NCI-H2029 (cell line): ENCODE results near the gene PDE11A.
A peak's percentile ranks its signal among the peaks of the same experiment; 100 is the strongest.

ENCODE experiments used
- DNase-seq: peaks from one replicate; lab custom pipeline; 2025; lab: John Stamatoyannopoulos, UW

PDE11A gene

GRCh38 chr2:177923323-177923722 is 149.3 kb downstream of the PDE11A start:
- DNase-seq, result no peak

GRCh38 chr2:177921726-177922125 is 150.9 kb downstream of the PDE11A start:
- DNase-seq, result no peak

GRCh38 chr2:177917169-177917568 is 155.4 kb downstream of the PDE11A start:
- no peak for DNase-seq

GRCh38 chr2:177916342-177916741 is 156.2 kb downstream of the PDE11A start:
- no peak for DNase-seq

- DNase-seq, result no peak
Measured at GRCh38 chr2:177914247-177914646, 158.3 kb downstream of the PDE11A start.

GRCh38 chr2:177909962-177910361 is 162.6 kb downstream of the PDE11A start:
- DNase-seq, result no peak

GRCh38 chr2:177908824-177909223 is 163.8 kb downstream of the PDE11A start:
- DNase-seq, result no peak

- DNase-seq, result no peak
Measured at GRCh38 chr2:177908182-177908581, 164.4 kb downstream of the PDE11A start.

- DNase-seq, result peak; percentile 82
Measured at GRCh38 chr2:177906041-177906718, 166.4 kb downstream of the PDE11A start.

- DNase-seq, result no peak
Measured at GRCh38 chr2:177905640-177906039, 166.9 kb downstream of the PDE11A start.

- no peak for DNase-seq
Measured at GRCh38 chr2:177902395-177903163, 170.0 kb downstream of the PDE11A start.

- no peak for DNase-seq
Measured at GRCh38 chr2:177900082-177900481, 172.5 kb downstream of the PDE11A start.

GRCh38 chr2:177897278-177897677 is 175.3 kb downstream of the PDE11A start:
- DNase-seq, result no peak

GRCh38 chr2:177896587-177896986 is 176.0 kb downstream of the PDE11A start:
- DNase-seq, result no peak

GRCh38 chr2:177894546-177894945 is 178.0 kb downstream of the PDE11A start:
- DNase-seq, result no peak

- DNase-seq, result no peak
Measured at GRCh38 chr2:177893880-177894279, 178.7 kb downstream of the PDE11A start.

GRCh38 chr2:177891533-177891932 is 181.0 kb downstream of the PDE11A start:
- DNase-seq, result no peak

- DNase-seq, result no peak
Measured at GRCh38 chr2:177889818-177890460, 182.6 kb downstream of the PDE11A start.

- DNase-seq, result peak; percentile 89
Measured at GRCh38 chr2:177888581-177888980, 184.0 kb downstream of the PDE11A start.

- no peak for DNase-seq
Measured at GRCh38 chr2:177887722-177888121, 184.9 kb downstream of the PDE11A start.

GRCh38 chr2:177886824-177887223 is 185.8 kb downstream of the PDE11A start:
- DNase-seq, result no peak

GRCh38 chr2:177885828-177886466 is 186.6 kb downstream of the PDE11A start:
- DNase-seq, result no peak

- DNase-seq, result no peak
Measured at GRCh38 chr2:177883177-177883576, 189.4 kb downstream of the PDE11A start.
